ENCODE results near the gene ARFGAP3.
"Not testable (repeated sequence)": the region's sequence is repeated elsewhere in the genome, so short reads cannot be mapped to it uniquely, and the experiment has no call there.

ARFGAP3 gene

DNA sequence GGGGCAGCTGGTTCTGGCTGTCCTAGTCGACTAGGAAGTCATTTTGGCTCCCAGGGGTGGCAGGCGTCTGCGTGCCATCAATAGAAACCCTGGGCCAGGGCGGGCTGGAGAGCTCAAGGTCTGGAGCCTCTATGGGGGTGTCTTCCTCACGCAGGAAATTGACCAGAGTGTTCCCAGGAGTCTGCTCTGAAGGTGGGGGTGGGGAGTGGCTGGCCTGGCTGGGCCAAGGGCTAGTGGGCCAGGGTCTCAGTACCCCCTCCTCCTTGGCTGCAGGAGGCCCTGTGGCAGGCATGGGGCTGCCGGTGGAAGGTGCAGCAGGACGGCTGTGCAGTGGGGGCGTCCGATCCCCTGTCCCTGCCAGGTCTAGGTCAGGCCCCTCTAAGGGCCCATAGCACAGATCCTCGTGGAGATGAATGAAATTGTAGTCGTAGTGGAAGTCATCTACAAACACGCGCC lies 64.6 kb downstream of the ARFGAP3 start:
- FAIRE-seq, result no peak

DNA sequence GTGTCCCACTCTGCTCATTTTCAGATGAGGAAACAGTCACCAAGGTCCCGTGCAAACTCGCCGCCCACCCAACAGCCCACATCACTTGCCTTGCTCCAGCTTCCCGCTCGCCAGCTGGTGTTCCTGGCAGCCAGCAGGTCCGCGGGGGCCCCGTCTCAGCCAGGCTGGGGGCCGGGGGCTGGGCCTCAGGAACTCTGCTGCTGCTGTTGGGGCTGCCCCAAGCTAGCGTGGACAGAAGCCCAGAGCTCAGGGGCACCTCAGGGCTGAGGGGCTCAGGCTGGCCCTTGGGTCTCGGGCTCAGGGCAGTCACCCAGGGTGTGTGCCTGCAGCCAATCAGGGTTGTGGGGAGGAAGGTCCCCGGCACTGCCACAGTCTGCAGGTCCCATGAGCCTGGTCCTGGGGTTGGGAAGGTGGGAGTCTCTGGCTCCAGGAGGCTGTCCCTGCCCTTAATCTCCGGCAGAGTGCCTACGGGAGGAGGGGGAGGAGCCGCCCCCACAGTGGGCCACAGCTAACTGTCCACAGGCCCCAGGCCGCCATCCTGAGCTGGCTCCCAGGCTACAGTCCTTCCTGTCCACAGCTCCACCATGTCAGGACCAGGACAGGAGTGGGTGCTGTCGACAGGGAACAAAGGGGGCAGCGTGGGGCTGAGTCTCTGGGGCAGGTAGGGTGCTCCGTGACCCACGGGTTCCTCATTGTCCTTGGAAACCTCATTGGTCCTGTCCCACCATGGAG lies 65.2 kb downstream of the ARFGAP3 start:
- no peak for FAIRE-seq

DNA sequence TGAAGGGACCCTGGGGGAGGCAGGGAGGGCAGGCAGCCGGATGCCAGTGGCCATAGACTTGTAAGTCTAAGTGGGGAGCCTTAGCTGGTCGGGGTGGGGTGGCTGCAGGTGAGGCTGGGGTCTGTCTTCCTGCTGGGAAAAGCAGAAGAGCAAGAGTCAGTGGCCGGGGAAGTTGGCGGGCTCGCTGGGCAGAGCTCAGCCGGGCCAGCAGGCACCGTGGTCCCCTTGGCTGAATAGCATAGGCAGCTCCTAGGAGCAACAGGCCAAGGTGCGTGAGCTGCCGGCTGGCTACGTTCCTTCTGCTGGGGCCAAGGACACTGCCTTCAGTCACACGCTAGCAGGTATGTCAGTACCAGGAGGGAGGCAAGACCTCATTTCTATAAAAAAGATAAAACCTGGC lies 68.6 kb downstream of the ARFGAP3 start:
- no peak for FAIRE-seq

DNA sequence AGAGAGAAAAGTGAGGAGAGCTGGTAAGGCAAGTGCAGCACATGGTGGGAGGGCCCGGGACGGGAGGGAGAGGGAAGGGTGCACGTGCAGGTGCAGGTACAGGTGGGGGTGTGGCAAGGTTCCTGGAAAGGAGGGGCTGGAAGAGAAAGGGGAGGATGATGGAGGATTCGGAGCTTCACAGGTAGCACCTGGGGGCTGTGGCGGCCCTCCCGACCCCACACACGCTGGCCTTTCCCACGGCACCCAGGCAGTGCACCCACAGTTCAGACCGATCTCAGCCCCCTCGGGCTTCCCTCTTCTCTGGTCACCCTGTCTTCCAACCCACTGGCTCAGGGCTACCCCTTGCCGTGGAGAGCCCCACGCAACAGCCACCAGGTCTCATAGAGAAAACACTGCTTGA lies 69.1 kb downstream of the ARFGAP3 start:
- FAIRE-seq, result no peak

DNA sequence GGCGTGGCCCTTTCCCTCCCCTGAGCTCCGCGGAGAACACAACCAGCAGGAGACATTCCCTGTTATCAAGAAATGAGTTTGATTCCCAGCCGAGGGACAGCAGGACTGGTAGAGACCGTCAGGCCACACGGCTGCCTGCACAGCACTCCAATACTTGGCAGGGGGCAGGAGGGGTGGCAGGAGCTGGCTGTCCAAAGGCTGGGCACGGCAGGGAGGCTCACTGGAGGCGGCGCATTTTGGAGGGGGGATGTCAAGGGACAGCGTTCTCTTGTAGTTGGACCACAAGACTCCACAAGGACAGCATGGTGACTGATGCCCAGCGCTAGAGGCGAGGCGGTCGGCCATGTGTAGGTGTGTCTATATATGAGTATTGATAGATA lies 69.7 kb downstream of the ARFGAP3 start:
- FAIRE-seq, result no peak

DNA sequence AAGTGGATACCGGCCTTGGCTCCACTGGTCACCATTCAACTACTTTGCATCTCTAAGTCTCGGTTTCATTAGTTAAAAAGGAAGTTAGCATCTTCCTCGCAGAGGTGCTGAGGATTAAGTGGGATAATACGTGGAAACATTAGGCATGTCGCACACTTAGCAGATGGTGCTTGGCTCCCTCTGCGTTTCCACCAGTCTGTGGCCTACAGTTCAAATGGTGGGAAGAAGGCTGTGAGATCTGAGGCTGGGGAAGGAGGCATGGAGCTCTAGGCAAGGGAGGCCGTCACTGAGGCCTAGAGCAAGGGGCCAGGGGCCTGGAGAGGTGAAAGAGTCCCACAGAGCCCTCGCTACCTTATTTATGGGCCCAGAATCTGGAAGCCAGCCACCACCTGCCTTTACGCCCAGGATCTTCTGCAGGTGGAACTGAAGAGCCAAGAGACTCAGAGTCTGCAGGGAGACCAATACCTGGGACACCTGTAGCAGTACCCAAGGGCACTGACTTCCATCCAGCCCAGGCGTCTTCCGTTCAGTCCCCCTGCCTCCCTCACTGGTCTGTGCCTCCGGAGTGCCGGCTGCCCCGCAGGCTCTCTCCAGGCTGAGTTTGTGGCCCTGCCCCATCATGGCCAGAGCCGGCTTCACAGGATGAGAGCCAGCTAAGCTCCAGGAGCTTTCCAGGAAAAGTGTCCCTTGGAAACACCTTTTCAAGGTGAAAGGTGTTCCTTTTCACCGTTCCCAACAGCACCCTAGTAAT lies 70.3 kb downstream of the ARFGAP3 start:
- no peak for FAIRE-seq

DNA sequence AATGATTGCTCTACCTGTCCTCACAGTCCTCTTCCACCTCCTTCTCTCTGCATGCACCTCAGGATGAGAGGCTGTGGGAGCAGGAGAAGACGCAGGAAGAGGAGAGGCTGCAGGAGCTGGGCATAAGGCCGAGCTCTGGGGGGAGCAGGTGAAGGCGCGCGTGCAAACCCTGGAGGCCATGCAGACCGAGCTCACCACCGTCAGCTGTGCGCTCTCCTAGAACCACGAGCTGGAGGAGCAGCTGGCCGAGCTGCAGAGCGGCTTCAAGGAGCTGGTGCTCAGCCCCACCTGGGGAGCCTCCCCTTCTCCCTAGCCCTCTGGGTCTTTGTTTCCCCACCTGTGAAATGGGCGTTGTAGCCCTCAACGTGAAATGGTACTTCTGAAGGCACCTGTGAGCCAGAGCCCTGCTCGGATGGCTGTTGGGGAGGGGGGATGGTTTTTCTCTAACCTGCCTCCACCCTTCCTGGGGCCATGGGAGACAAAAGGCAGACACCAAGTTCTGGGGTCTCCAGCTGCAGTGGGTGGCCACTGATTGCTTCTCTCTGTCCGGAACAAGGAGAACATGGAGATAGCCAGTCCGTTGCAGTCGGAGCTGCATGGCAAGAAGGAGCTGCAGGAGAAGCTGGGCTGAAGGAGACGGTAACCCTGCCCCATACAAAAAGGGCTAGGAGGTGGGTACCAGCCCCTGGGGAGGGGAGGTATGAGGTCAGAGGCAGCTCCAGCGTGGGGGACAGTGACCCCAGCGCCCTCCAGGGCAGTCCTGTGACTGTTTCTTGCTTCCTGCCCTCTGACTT lies 71.2 kb downstream of the ARFGAP3 start:
- no peak for FAIRE-seq

DNA sequence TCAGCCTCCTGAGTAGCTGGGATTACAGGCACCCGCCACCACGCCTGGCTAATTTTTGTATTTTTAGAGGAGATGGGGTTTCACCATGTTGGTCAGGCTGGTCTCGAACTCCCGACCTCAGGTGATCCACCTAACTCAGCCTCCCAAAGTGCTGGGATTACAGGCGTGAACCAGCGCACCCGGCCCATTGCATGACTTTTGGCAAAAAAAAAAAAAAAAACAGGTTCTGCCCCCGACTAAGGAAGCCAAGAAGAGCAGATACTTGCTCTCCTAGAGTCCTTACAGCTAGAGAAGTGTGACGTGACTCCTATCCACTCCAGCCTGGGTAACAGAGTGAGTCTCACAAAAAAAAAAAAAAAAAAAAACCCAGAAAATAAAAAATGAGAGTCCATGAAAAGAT lies 74.8 kb downstream of the ARFGAP3 start:
- FAIRE-seq, result not testable (repeated sequence)

DNA sequence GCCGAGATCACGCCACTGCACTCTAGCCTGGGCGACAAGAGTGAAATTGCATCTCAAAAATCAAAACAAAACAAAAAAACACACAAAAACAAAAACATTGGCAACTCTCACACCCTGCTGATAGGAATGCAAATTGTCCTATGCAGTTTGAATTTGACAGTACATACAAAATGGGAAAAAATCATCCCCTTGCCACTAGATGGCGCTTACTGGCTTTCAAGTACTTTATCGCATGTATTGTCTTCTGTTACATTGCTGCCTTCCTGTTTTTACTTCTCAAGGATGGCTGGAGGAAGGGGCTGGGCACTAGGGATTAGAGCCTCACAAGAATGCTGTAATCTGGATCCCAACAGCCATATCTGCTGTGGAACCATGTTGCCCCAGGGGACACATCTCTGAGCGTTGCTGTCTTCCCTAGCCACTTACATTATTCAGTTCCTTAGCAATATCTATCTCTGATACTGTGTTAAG lies 77.0 kb downstream of the ARFGAP3 start:
- peak; percentile 98 for FAIRE-seq

DNA sequence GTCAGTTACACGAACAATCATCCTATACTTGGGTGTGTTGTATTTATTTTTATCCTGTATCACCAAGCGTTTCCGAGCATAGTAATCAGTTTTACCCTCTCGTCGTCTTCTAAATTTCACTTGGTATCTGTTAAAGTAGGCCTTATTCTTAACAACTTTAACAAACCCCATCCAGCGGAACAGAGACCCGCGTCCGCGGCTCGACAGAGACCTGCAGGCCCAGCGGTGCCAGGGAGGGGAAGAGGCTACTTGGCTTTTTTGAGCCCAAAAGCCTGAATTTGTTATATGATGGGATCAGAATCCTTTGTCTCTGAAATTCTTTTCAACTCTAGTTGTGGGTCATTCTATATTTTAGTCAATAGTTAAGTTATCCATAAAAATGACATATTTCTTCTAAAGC lies 79.9 kb downstream of the ARFGAP3 start:
- no peak for FAIRE-seq

DNA sequence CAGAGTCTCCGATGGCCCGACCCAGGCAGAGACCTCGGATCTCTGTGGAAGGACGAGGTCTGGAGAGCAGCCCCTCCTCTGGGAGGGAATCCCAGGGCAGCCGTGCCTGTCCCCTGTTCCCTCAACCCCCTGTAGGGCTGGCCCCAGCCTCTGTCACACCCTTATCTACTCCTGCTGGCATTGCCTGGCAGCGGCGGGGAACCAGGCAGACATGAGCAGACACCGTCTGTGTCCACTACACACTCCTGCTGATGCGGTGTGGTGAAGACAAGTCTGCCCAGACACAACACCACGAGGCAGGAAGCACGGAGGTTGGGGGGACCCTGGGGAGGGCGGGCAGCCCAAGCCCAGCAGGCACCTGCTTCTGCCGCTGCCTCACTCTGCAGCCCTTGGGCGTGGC lies 83.9 kb downstream of the ARFGAP3 start:
- no peak for FAIRE-seq

DNA sequence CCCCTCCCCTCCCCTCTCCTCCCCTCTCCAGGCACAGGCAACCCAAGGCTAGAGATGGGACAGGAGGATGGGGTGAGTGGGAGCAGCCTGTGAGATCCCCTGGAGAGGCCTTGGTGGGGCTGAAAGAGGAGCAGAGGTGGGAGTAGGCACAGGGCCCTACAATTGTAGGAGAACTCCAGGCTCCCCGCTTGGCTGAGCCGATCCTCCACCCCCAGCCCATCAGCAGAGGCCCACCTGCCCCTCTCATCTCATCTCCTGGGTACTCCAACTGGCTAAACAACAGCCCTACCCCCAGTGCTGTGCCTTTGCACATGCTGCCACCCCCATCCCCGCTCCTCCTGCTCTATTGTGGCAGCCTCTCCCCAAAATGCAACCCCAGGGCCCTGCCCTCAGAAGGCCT lies 84.4 kb downstream of the ARFGAP3 start:
- FAIRE-seq, result no peak

DNA sequence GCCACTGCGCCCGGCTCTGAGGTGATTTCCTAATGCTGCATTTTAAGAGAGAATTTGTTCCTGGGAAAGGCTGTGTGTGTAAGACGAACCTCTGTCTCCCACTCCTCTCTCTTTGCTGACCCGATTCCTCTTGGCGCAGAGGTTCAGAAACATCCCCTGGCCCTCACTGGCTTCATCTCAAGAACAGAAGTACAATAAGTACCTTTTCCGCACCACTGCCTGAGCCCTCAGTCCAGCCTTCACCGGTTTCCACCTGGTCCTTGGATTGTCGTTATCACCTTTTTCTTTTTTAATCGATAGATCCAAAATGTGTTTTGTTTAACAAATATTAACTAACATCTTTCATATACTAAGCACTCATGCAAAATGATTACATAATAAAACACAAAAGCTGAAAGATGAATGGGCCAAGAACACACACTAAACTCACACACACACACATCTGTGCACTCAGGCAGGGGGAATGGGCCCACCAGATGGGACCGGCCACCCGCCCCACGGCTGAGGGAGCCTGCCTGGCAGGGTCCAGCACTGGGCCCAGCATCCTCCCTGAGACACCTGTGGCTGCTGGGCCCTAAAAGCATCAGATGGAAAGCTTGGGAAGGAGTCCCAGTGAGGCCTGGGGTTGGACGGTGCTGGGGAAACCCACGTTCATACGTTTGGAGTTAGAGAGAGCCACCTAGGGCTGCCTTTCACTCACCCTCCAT lies 86.0 kb downstream of the ARFGAP3 start:
- no peak for FAIRE-seq

DNA sequence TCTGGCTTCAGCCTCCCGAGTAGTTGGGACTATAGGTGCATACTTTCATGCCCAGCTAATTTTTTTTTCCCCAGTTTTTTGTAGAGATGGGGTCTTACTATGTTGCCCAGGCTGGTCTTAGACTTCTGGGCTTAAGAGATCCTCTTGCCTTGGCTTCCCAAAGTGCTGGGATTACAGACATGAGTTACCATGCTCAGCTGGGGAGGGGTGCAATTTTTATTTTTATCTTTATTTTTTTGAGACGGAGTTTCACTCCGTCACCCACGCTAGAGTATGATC lies 86.7 kb downstream of the ARFGAP3 start:
- FAIRE-seq, result no peak

DNA sequence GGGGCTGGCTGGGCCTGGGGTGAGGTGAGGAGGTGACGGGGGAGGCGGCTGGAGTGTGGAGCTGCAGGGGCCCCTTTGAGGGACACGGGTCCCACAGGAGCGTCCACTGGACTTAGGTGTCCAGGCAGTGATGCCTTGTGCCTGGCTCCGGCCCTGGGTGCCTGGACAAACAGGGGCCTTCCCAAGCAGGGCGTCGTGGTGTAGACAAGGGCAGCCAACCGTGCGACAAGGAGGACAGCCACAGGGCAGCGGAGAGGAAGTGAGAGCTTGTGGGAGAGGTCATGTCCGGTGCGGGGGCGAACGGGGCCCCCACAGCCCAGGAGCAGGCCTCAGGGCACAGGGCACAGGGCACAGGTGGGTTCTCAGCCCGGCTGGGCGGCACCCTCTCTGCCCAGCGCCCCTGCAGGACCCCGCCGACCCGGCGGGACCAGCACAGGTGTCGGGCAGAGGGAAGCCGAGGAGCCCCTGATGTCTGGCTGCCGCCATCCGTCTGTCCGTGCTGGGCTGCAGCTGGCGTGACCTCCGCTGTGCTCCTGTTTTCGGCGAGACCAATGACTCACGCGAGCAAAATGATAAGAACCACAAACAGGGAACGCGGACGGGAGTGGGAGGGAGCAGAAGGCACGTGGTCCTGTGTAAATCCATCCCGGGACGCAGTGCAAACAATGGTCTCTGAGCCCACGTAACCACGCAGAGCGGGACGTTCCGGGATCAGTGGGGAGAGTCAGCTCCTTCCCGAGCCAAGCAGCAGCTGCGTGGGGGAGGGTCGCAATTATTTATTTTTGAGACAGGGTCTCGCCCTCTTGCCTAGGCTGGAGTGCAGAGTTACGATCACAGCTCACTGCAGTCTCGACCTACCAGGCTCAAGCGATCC lies 87.3 kb downstream of the ARFGAP3 start:
- FAIRE-seq, result no peak

DNA sequence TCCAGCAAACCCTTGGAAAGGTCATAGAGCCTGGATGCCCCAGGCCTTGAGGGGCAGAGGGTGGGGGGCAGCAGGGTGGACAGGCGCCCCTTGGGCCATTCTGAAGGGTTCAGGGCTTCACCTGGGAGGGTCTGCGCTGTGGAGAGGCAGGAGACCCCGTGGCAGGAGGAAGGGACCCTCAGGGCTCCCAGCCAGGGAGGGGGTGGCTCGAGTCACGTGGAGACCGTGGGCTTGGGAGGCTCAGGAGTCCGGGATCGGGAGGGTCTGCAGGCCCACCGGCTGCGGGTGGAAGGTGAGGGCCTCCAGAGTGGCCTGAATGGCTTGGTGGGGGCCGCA lies 87.9 kb downstream of the ARFGAP3 start:
- FAIRE-seq, result no peak

DNA sequence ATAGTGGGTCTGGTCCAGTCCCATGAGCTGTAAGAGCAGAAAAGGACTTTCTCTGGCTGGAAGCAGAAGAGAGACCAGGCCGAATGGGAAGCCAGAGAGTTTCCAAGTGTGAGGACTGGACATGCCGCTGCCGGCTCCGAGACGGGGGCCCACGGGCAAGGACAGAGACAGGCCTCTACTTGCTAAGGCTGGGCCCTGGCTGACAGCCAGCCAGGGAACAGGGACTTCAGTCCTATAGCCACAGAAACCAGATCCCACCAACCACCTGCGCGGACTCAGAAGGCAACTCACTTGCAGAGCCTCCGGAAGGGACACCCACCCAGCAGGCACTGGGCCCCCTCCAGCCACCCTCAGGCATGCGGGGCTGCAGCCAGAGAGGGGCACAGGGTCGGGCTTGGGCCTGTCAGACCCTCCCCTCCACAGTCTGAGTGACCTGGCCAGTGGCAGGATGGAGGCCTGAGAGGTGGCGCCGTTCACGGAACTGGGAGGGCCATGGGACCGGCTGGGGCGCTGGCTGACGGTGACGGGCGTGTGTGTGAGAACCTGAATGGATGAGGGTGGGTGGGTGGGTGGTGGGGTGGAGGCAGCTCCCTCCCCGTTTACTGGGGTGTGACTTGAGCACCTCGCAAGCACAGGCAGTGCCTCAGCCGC lies 88.6 kb downstream of the ARFGAP3 start:
- FAIRE-seq, result no peak

DNA sequence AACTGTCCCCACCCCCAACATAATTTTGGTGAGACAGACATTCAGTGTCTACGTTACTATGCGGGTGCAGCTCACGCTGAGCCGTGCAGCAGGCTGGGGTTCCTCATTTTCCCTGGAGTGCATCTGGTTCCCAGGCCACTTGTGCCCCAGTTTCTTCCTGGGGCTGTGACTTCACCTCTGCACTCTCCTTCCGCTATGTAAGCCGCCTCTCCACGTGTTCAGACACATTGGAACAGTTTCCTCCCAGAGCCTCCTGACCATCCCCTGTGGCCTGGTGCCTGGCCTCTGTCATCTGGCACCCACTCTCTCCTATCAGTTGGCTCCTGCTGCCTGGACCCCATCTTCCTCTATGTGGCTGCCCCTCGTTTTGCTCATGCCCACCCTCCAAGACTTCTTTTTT lies 90.2 kb downstream of the ARFGAP3 start:
- no peak for FAIRE-seq

DNA sequence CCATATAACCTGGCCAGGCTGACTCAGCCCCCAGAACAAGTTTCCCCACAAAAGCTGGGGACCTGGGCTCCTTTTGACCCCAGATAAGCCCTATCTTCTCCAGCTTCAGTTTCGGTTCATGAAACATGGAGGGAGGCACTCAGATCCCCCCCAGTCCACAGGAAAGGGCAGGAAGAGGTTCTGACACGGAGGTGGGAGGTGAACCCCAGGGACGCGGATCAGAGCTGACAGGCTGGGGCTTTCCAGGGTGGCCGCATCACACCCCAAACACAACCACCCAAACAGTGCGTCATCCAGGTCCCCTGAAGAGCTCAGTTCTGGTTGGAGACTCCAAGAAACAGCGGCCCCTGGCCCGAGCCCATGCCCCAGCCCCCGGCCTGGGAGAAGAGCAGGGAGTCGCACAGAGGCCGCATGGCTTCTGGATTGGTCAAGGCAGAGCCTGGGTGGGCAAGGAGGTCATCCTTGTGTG lies 92.1 kb downstream of the ARFGAP3 start:
- FAIRE-seq, result no peak

DNA sequence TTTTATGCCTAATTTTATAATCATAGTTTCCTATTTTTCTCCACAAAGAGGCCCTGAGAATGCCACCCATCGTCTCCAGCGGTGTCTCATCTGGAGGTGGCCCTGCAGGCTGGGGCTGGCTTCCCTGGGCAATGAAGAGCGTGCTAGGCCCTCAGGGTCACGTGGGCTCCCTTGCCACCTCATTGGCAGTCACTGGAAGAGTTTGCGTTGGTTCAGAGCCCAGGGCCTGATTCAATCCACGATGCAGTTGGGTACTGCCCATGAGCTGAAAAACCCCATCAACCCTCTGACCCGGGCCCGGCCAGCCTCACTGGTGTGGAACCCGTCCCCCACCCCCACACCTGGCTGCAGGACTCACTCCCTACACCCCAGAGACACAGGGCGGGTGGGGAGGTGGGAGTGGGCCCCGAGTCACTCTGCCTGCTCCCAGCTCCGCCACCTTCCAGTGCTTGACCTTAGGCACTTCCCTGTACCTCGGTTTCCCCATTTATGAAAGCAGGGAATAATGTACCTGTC lies 93.0 kb downstream of the ARFGAP3 start:
- FAIRE-seq, result no peak

DNA sequence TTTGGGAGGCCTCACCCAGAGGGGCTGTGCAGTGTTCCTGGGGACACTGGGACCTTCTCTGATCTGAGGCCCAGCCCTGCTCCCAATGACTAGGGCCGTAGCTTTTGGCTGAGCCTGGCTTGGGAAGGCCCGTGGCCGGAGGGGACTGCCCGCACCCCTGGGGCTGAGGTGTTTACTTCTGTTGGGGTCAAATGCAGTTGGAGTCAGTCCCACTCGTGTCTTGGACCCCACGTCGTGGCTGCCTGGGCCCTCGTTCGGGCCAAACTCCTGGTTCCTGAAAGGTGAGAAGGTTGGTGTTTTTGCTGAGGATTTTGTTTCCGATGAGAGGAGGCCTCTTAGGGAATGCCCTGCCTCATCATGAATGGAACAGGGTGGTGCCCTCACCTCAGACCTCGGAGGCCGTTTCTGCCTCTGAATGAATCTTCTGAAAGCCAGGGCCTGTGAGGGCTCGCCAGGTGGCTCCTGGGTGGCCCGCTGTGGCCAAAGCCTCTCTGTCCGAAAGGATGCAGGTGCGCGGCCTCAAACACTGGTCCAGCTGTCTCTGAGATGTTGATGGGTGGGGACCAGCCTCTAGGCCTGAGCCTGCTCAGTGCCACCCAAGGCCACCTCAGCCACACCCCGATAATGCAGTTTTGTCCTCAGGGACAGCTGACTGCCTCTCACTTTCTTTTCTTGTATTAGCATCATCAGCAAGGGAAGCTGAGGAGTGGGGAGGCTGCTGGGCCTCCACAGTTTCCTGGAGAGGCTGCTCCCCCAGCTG lies 96.1 kb downstream of the ARFGAP3 start:
- no peak for FAIRE-seq
